ENCODE results near the gene SHISA2.

Gene SHISA2

DNA sequence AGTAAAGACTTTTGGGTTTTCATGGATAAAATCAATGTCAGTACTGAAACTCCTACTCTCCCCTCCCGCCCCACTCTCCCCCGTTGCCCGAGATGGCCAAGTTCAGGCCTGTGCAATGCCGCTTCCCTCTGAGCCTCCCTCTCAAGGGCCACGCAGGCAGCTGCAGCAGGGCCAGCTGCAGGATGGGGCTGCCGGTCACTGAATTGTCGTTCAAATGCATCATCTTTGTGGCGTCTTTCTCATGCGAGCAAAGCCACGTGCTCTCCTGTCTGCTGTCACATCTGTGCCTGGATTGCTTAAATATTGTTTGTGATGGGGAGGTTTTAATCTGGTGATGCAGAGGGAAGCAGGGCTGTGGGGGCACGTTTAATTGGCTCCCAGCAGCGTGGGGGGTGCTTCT, 26.6 kb downstream of the SHISA2 start:
- H3K9me3 ChIP-seq (replicated peaks in 1 of 11), result peaks cover 0 to 4% (median 2%) of the 10 kb centered on the region in 11 experiments; a peak in 8 of 22 replicates
- no peak overlapping the region for H3K4me2 ChIP-seq
- peaks cover 22 to 32% (median 30%) of the 10 kb centered on the region in 10 experiments for H3K4me1 ChIP-seq
- no peaks in the 10 kb centered on the region for H4K20me1 ChIP-seq
- H3K4me3 ChIP-seq, result no peak overlapping the region
- H3K36me3 ChIP-seq, result no peaks in the 10 kb centered on the region
- peaks cover 0 to 19% (median 8%) of the 10 kb centered on the region in 11 experiments; a peak in 9 of 22 replicates for H3K27me3 ChIP-seq
- H3K9ac ChIP-seq, result no peak overlapping the region
- no peak overlapping the region for H3K27ac ChIP-seq
- TF ChIP-seq Cebpa-rat (IDR thresholded peaks at IDR 0.05), result no peak

DNA sequence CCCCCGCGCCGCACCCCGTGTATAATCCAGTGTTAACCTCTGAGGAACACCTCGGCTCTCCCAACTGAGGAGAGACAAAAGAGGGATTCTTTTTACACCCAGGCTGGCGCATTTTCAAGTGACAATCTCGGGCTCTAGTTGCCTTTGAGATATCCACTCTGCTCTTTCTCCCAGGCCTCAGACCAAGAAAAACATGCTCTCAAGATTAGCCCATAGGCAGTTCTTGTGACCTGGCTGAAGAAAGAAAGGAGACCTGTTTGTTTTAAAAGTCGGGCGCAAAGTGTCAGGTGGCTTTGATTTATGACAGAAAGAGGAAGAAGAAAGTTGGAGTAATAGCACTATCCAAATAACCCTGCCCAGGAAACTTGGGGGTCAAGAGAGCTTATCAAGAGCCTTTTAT, 27.3 kb downstream of the SHISA2 start:
- peaks cover 0 to 19% (median 8%) of the 10 kb centered on the region in 11 experiments; a peak in 9 of 22 replicates for H3K27me3 ChIP-seq
- TF ChIP-seq Cebpa-rat (IDR thresholded peaks at IDR 0.05), result no peak
- H3K9ac ChIP-seq, result no peak overlapping the region
- no peaks in the 10 kb centered on the region for H4K20me1 ChIP-seq
- peaks cover 28 to 38% (median 37%) of the 10 kb centered on the region in 10 experiments for H3K4me1 ChIP-seq
- no peak overlapping the region for H3K4me2 ChIP-seq
- H3K4me3 ChIP-seq, result no peak overlapping the region
- H3K36me3 ChIP-seq, result no peaks in the 10 kb centered on the region
- H3K27ac ChIP-seq, result no peak overlapping the region
- H3K9me3 ChIP-seq (replicated peaks in 1 of 11), result no peaks in the 10 kb centered on the region

DNA sequence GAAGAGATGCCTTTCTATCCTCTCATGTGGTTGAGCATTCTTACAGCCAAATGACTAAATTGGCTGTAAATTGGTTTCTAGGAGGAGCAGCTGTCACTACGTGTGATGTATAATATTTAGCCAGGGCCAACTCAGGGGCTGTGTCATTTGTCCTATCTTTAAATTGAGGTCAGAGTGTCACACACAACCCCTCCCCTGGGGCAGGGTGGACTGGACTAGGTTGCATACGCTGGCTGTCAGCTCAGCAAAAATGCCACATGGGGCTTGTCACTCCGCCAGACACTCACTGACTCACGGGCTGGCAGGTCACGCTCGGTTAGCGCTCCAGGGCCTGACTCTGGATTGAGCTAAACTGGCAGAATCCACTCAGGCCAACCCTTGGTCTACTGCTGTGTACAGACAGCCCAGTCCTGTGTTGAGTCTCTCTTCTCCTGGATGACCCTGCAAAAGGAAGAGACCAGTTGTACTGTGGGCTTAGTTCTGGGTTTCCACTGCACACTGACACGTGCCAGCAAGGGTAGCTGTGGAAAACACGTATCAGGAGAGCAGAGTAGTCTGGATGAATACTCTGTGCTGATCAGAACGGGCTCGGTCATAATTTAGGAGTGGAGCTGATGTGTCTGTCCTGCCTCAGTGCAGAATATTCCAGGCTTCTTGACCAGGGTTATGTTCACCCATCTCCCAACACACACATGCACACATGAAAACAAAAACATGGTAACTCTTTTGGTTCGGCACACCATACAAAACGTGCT, 29.1 kb downstream of the SHISA2 start:
- H3K9me3 ChIP-seq (replicated peaks in 1 of 11), result no peaks in the 10 kb centered on the region
- no peaks in the 10 kb centered on the region for H4K20me1 ChIP-seq
- TF ChIP-seq Cebpa-rat (IDR thresholded peaks at IDR 0.05), result no peak
- no peaks in the 10 kb centered on the region for H3K36me3 ChIP-seq
- peaks cover 38 to 55% (median 53%) of the 10 kb centered on the region in 10 experiments for H3K4me1 ChIP-seq
- 0 out of 22 replicates have a peak overlapping the region, but pooled peaks of 2 of the 11 experiments have one; percentile 18 to 23 for H3K27ac ChIP-seq
- H3K4me3 ChIP-seq, result no peak overlapping the region
- H3K9ac ChIP-seq, result peak overlapping the region in 2 of 11 experiments; percentile 5 to 34; a peak in 3 of 22 replicates
- peak overlapping the region; percentile 36 to 79 (median 68) for H3K4me2 ChIP-seq
- peaks cover 0 to 19% (median 8%) of the 10 kb centered on the region in 11 experiments; a peak in 9 of 22 replicates for H3K27me3 ChIP-seq

DNA sequence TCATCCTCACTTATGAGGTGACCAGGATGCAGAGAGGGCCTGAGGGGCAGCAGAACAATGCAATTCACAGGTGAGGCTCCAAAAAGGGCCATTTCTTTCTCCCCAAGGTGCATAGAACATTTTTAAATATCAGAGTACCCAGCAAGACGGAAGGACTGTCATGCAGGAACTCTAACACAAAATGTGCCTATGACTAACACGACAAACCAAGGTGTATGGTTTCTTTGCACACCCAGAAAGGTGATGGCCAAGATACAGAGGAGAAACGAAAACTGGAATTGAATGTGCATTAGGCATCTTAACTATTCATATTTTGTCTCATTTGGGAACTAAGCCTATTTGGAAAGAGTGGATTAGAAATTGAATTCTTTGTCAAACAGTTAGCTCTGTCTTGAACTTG, 29.9 kb downstream of the SHISA2 start:
- Histone ChIP-seq H3K4me3 (no peak overlapping the region), H3K4me2 (peak overlapping the region; percentile 36 to 79 (median 68); a peak in 20 of 22 replicates), H3K4me1 (peaks cover 40 to 62% (median 59%) of the 10 kb centered on the region in 10 experiments), H3K9ac (no peak overlapping the region), H3K9me3 (replicated peaks in 1 of 11) (no peaks in the 10 kb centered on the region), H3K27me3 (peaks cover 0 to 19% (median 8%) of the 10 kb centered on the region in 11 experiments; a peak in 9 of 22 replicates), H4K20me1 (no peaks in the 10 kb centered on the region), H3K27ac (0 out of 22 replicates have a peak overlapping the region, but pooled peaks of 1 of the 11 experiments have one; percentile 9), H3K36me3 (no peaks in the 10 kb centered on the region)
- TF ChIP-seq Cebpa-rat (IDR thresholded peaks at IDR 0.05), result no peak

DNA sequence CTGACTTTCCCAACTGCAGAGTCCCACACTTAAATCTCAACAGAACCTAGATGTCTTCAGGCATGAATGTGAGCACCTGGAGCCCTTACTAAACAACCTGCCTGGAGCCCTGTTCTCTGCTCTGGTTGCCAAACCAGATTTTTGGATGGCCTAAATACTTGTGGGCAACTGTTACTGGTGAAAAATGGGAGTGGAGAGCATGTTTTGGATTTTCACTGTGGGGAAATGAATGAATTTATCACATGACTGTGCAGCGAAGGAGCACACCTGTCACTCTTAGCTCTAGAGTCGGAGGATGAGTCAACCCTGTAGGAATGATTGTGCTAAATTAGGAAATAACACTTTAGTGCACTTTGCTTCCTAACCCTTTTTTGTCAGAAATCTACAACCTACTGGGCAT, 30.3 kb downstream of the SHISA2 start:
- H4K20me1 ChIP-seq, result no peaks in the 10 kb centered on the region
- H3K9me3 ChIP-seq (replicated peaks in 1 of 11), result no peaks in the 10 kb centered on the region
- H3K4me3 ChIP-seq, result no peak overlapping the region
- no peak overlapping the region for H3K9ac ChIP-seq
- H3K27me3 ChIP-seq, result peaks cover 0 to 19% (median 8%) of the 10 kb centered on the region in 11 experiments; a peak in 9 of 22 replicates
- peak overlapping the region in 1 of 11 experiments; percentile 9; a peak in 1 of 22 replicates for H3K27ac ChIP-seq
- peaks cover 40 to 66% (median 61%) of the 10 kb centered on the region in 10 experiments for H3K4me1 ChIP-seq
- no peaks in the 10 kb centered on the region for H3K36me3 ChIP-seq
- H3K4me2 ChIP-seq, result peak overlapping the region in 10 of 11 experiments; percentile 36 to 79 (median 69); a peak in 18 of 22 replicates
- no peak for TF ChIP-seq Cebpa-rat (IDR thresholded peaks at IDR 0.05)

DNA sequence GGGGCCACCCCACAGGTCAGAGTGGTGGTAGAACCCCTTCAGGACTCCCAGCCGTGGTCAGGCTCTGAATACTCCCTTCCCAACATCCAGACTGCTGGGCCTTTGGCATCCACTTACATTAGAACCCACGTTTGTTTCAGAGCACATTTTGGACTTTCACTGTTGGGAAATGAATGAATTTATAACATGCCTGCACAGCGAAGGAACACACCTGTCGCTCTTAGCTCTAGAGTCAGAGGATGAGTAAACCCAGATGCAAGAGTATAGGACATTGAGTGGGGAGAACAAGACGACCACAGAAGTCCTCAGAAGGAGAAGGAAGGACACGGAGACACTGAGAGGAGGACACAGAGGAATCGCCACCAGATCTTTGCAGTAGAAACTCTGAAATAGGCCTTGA, 30.9 kb downstream of the SHISA2 start:
- no peak overlapping the region for H3K4me3 ChIP-seq
- H4K20me1 ChIP-seq, result no peaks in the 10 kb centered on the region
- peaks cover 0 to 19% (median 8%) of the 10 kb centered on the region in 11 experiments; a peak in 9 of 22 replicates for H3K27me3 ChIP-seq
- peak overlapping the region; percentile 41 to 79 (median 70); a peak in 19 of 22 replicates for H3K4me2 ChIP-seq
- no peaks in the 10 kb centered on the region for H3K9me3 ChIP-seq (replicated peaks in 1 of 11)
- H3K27ac ChIP-seq, result peak overlapping the region in 5 of 11 experiments; percentile 3 to 42 (median 35); a peak in 3 of 22 replicates
- no peak for TF ChIP-seq Cebpa-rat (IDR thresholded peaks at IDR 0.05)
- H3K4me1 ChIP-seq, result peaks cover 40 to 72% (median 67%) of the 10 kb centered on the region in 10 experiments
- H3K36me3 ChIP-seq, result no peaks in the 10 kb centered on the region
- no peak overlapping the region for H3K9ac ChIP-seq

DNA sequence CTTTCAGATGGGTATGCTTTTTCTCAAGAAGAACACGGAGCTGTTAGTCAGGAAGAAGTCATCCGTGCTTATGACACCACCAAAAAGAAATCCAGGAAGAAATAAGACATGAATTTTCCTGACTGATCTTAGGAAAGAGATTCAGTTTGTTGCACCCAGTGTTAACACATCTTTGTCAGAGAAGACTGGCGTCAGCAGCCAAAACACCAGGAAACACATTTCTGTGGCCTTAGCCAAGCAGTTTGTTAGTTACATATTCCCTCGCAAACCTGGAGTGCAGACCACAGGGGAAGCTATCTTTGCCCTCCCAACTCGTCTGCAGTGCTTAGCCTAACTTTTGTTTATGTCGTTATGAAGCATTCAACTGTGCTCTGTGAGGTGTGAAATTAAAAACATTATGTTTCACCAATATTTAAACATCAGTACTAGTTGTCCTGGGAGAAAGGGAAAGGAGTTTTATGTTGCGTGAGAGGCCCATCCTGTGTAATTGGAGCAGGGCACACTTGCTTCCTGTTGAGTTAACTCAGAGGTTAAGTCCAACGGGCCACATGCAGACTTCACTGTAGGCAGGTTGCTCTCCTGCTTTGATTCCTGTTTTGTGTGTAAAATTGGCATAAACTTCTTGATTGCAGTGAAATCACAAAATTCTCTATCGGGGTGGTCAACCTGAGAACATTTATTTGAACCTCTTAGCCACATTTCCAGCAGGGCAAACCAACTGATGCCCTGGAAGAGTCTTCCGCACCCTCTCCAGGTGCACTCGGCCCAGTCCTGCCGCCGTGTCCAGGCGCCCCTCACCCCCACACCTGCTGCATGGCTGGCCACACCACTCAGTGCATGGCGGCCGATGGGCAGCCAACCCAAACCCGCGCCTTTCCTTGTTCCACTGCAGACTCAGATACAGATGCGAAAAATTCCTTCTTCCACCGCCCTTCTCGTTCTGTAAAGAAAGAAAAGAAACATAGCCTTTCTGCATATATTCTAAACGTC, 31.6 kb downstream of the SHISA2 start:
- Histone ChIP-seq H3K27ac (peak overlapping the region in 9 of 11 experiments; percentile 3 to 50 (median 36); a peak in 12 of 22 replicates), H3K27me3 (peaks cover 0 to 14% (median 7%) of the 10 kb centered on the region in 11 experiments; a peak in 9 of 22 replicates), H4K20me1 (no peaks in the 10 kb centered on the region), H3K4me2 (peak overlapping the region; percentile 41 to 79 (median 70)), H3K4me3 (no peak overlapping the region), H3K9me3 (replicated peaks in 1 of 11) (no peaks in the 10 kb centered on the region), H3K36me3 (no peaks in the 10 kb centered on the region), H3K9ac (peak overlapping the region in 4 of 11 experiments; percentile 5 to 18 (median 10); a peak in 4 of 22 replicates), H3K4me1 (peaks cover 46 to 79% (median 75%) of the 10 kb centered on the region in 10 experiments)
- TF ChIP-seq Cebpa-rat (IDR thresholded peaks at IDR 0.05), result no peak

DNA sequence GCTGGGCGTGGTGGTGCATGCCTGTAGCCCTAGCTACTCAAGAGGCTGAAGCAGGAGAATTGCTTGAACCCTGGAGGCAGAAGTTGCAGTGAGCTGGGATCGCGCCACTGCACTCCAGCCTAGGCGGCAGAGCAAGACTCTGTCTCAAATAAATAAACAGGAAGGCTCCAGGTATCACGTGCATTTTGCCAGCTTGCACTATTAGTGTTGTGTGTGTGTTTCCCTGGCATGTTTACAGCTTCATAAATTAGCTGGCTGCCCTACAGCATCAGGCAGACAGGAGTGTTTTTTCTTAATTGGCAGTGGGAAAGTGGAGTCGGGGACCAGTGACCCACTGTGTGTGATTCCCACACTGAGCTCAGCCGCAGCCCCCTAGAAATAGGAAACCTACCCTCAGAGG, 32.6 kb downstream of the SHISA2 start:
- peaks cover 50 to 84% (median 78%) of the 10 kb centered on the region in 10 experiments for H3K4me1 ChIP-seq
- no peak overlapping the region for H3K4me3 ChIP-seq
- peak overlapping the region; percentile 41 to 79 (median 70) for H3K4me2 ChIP-seq
- no peaks in the 10 kb centered on the region for H4K20me1 ChIP-seq
- H3K9me3 ChIP-seq (replicated peaks in 1 of 11), result peaks cover 0 to 2% (median 1%) of the 10 kb centered on the region in 11 experiments; a peak in 5 of 22 replicates
- TF ChIP-seq Cebpa-rat (IDR thresholded peaks at IDR 0.05), result no peak
- H3K36me3 ChIP-seq, result no peaks in the 10 kb centered on the region
- H3K27me3 ChIP-seq, result peaks cover 0 to 4% (median 0%) of the 10 kb centered on the region in 11 experiments; a peak in 4 of 22 replicates
- H3K27ac ChIP-seq, result peak overlapping the region in 9 of 11 experiments; percentile 3 to 50 (median 36); a peak in 10 of 22 replicates
- H3K9ac ChIP-seq, result peak overlapping the region in 3 of 11 experiments; percentile 5 to 18 (median 15); a peak in 3 of 22 replicates
